ENCODE data around the gene FAH. TPM values are rescaled to one million over a fixed set of nuclear protein-coding genes. Genes with fewer than 3 reads are reported as not detected.

Gene FAH
- total and polyA plus RNA-seq, 9 of the 15 experiments (the other 6 are each of a cell fraction or from before 2014, with no cell fraction given) = 66.8 to 310 (median 103) TPM

- no peak overlapping the region for H3K4me3 ChIP-seq
- no peak overlapping the region for H3K27ac ChIP-seq (ENCODE audit: extremely low read depth, low read depth, low read length)
- no peaks in the 10 kb centered on the region for H3K79me2 ChIP-seq (ENCODE audit: control insufficient read depth, insufficient read depth, low read length)
- intact Hi-C loops (cut with micrococcal nuclease) (no loop called here), in situ Hi-C loops (cut with MboI) (loop anchor here (25.0 kb wide), 1 partner anchor 281 kb away; the partner anchor contains the start of gene MTHFS)
- H2AFZ ChIP-seq (ENCODE audit: low read depth, low read length) = no peak overlapping the region
- ChIA-PET CTCF (ENCODE audit: low intra/inter-chr PET ratio) (no interaction called here), POLR2A (interaction anchor here (0.5 kb wide), 1 partner anchor 1886 kb away, joined by 3 read pairs; no protein-coding TSS in a partner anchor)
- no peak overlapping the region for H3K4me2 ChIP-seq (ENCODE audit: insufficient read depth, low read length)
- BruUV-seq (replicated peaks) = no TSS peak
- DNase-seq (ENCODE audit: extremely low read depth in 1 of 4, low spot score in 3 of 4) = no peak
- H3K9me1 ChIP-seq (ENCODE audit: control insufficient read depth, insufficient read depth, low read length) = no peaks in the 10 kb centered on the region
- over 99% methylated on average over 7 of the region's 8 CpGs for WGBS (ENCODE audit: insufficient coverage, low coverage, missing lambda C conversion rate)
- H3K4me1 ChIP-seq (replicated peaks in 1 of 2; ENCODE audit: control insufficient read depth in 2 of 2, insufficient read depth in 2 of 2, low read length in 2 of 2) = no peaks in the 10 kb centered on the region
- no peak overlapping the region for H3K9ac ChIP-seq (ENCODE audit: insufficient read depth in 1 of 2, low read depth in 2 of 2, low read length in 2 of 2)
- FAIRE-seq = no peak
- ATAC-seq = no peak
- no peak for TF ChIP-seq ZNF398 (CRISPR knock-in tag; IDR thresholded peaks at IDR 0.05)
- TF ChIP-seq FOSL1 (tag; conservative IDR thresholded peaks at IDR 0.05) = no peak
- TF ChIP-seq ARID1B (IDR thresholded peaks at IDR 0.05) = no peak
- no peak for TF ChIP-seq ZNF318 (IDR thresholded peaks at IDR 0.05; ENCODE audit: borderline replicate concordance in 1 of 2, low read depth in 1 of 2)
- TF ChIP-seq HNRNPH1 (optimal IDR thresholded peaks at IDR 0.05; ENCODE audit: low read depth, low read length) = no peak
- no peak for TF ChIP-seq RNF219 (CRISPR knock-in tag; IDR thresholded peaks at IDR 0.05)
- no peaks in the 10 kb centered on the region for H4K20me1 ChIP-seq (replicated peaks; ENCODE audit: control insufficient read depth, insufficient read depth, low read length)
- no peaks in the 10 kb centered on the region for H3K9me3 ChIP-seq (replicated peaks; ENCODE audit: control insufficient read depth, insufficient read depth, low read depth, low read length)
- H3K36me3 ChIP-seq (ENCODE audit: control insufficient read depth, insufficient read depth, low read length) = peaks cover 61% of the 10 kb centered on the region
- H3K27me3 ChIP-seq (ENCODE audit: control insufficient read depth in 2 of 2, insufficient read depth in 2 of 2, low read length in 2 of 2) = no peaks in the 10 kb centered on the region
Observed at GRCh38 chr15:80167936-80168335, 15.1 kb downstream of the FAH start.

Measured in K562 (cell line).